C4-2B (cell line): Measurements from ENCODE around the gene ELAVL1.

ENCODE experiments used
- H3K27ac ChIP-seq: fragments of 450-650 bp; 2 replicates; pipeline ENCODE4 v1.5.1; 2017
- CTCF ChIP-seq: fragments of 450-650 bp; conservative IDR thresholded peaks from 2 replicates; pipeline ENCODE4 v1.5.1; 2017; ENCODE audit warnings: mild to moderate bottlenecking
- ZFX ChIP-seq: fragments of 450-650 bp; IDR thresholded peaks from 2 replicates; pipeline ENCODE4 v1.6.1; 2017

The ELAVL1 gene

GRCh38 chr19:7941895-7942596, 63.4 kb downstream of the ELAVL1 start:
- peak overlapping the region; percentile 95 for H3K27ac ChIP-seq
- no peak for TF ChIP-seq CTCF
- TF ChIP-seq ZFX, result no peak

- TF ChIP-seq ZFX, result no peak
- no peak overlapping the region for H3K27ac ChIP-seq
Observed at GRCh38 chr19:7940841-7941240, 64.6 kb downstream of the ELAVL1 start.

GRCh38 chr19:7934766-7935165, 70.7 kb downstream of the ELAVL1 start:
- no peak overlapping the region for H3K27ac ChIP-seq
- TF ChIP-seq CTCF (no peak), ZFX (no peak)

- TF ChIP-seq CTCF, result no peak
- no peak for TF ChIP-seq ZFX
- H3K27ac ChIP-seq, result no peak overlapping the region
Observed at GRCh38 chr19:7933828-7934725, 71.4 kb downstream of the ELAVL1 start.

- TF ChIP-seq ZFX, result no peak
- no peak; the same call in 1 of the 2 replicates for TF ChIP-seq CTCF
Observed at GRCh38 chr19:7933411-7933810, 72.0 kb downstream of the ELAVL1 start.

GRCh38 chr19:7932930-7933300, 72.5 kb downstream of the ELAVL1 start:
- H3K27ac ChIP-seq, result no peak overlapping the region
- TF ChIP-seq ZFX, result no peak
- no peak for TF ChIP-seq CTCF

More at GRCh38 chr19:7933411-7933810, 72.0 kb downstream of the ELAVL1 start:
- no peak overlapping the region for H3K27ac ChIP-seq

- H3K27ac ChIP-seq, result no peak overlapping the region
- no peak for TF ChIP-seq ZFX
- no peak for TF ChIP-seq CTCF
Observed at GRCh38 chr19:7932276-7932929, 73.0 kb downstream of the ELAVL1 start.
